Mammary epithelial cell (primary cell): ENCODE measurements around the gene LRRC9.

Experiments
- EZH2 ChIP-seq: IDR thresholded peaks from 2 replicates; pipeline ENCODE4 v1.6.1; 2012; ENCODE audit warnings: low read length, inconsistent platforms, borderline replicate concordance
- TF ChIP-seq, protein P1 (sequence below), 2 donors: IDR thresholded peaks in 1 of 2; conservative IDR thresholded peaks in 1 of 2; 2 replicates each; pipeline ENCODE4 v1.5.1; 2011 to 2012; ENCODE audit warnings: inconsistent platforms in 2 of 2, low read length in 2 of 2, mild to moderate bottlenecking in 2 of 2, control low read depth in 1 of 2, low read depth in 1 of 2; ENCODE audit not compliant: insufficient read depth in 1 of 2; ENCODE audit errors: extremely low read depth in 1 of 2

DNA sequence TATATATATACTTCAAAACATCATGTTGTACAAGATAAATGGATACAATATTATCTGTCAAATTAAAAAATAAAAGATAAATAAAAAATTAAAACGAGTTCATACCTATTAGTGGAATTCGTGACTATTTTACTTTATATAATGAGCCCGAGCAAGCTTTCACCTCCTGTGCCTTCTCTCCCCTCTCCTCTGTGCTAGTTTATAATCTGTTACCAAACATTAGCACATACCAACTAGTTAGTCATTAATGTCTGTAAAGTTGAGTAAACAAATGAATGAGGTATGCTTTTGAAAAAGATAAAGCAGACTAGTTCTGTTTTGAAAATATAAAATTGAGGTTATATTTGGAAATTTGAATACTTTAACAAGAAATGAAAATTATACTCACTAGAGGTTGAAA, 84.0 kb downstream of the LRRC9 start:
- TF ChIP-seq, protein P1, sequence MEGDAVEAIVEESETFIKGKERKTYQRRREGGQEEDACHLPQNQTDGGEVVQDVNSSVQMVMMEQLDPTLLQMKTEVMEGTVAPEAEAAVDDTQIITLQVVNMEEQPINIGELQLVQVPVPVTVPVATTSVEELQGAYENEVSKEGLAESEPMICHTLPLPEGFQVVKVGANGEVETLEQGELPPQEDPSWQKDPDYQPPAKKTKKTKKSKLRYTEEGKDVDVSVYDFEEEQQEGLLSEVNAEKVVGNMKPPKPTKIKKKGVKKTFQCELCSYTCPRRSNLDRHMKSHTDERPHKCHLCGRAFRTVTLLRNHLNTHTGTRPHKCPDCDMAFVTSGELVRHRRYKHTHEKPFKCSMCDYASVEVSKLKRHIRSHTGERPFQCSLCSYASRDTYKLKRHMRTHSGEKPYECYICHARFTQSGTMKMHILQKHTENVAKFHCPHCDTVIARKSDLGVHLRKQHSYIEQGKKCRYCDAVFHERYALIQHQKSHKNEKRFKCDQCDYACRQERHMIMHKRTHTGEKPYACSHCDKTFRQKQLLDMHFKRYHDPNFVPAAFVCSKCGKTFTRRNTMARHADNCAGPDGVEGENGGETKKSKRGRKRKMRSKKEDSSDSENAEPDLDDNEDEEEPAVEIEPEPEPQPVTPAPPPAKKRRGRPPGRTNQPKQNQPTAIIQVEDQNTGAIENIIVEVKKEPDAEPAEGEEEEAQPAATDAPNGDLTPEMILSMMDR (conservative IDR thresholded peaks at IDR 0.05 in 1 of 2, IDR thresholded peaks at IDR 0.05 in 1 of 2; ENCODE audit: extremely low read depth in 1 of 2, insufficient read depth in 1 of 2, low read depth in 1 of 2, low read length in 2 of 2), result no peak
- no peak for TF ChIP-seq EZH2
